Activated CD4-positive, CD25-positive, alpha-beta regulatory T cell treated with anti-CD3 and anti-CD28 coated beads, Interleukin-2, amount 50 U/mL, for 72 hours (primary cell): ENCODE measurements around the gene RPIA.
"Not testable (repeated sequence)": the region's sequence is repeated elsewhere in the genome, so short reads cannot be mapped to it uniquely, and the experiment has no call there.

ENCODE experiments used
- DNase-seq: peaks from one replicate; pipeline ENCODE4 v3.0.0; 2021

RPIA gene

DNA sequence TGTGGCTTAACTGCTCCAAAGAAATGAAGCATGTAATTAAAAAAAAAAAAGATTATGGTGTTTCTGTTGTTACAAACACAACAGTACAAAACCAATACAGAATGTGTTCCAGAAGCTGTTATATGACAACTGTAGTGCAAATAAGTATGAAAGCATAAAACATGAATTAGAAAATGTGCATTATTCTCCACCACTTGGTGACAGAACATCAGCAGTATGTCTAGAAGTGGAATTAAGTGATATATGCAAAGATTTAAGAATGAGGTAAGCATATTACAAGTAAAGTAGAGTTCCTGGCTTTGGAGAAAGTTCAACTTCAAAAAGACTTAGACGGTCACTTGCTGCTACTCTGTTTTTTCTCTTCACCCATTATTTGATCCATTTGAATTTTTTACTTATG, 105.0 kb downstream of the RPIA start:
- DNase-seq = not testable (repeated sequence)

DNA sequence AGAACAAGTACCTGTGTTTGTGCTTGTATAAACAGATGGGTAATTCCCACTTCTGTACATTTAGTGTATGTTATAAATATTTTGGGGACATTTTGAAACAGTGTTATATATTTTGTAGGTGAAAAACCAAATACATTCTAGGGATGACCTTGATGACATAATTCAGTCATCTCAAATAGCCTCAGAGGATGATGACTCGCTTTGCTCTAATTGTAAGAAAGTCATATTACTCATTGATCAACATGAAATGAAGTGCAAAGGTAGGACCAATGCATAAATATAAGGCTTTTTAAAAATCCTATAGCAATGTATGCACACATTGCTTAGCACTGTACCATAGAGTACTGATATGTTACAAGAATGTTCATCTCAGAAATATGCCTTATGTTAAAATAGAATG, 105.7 kb downstream of the RPIA start:
- not testable (repeated sequence) for DNase-seq
